Measurements from ENCODE around the gene GOLM1. TPM values are rescaled to one million over a fixed set of nuclear protein-coding genes. Genes with fewer than 3 reads are reported as not detected.

The GOLM1 gene
- total RNA-seq, 3 donors from 2014 or later: 17.1 to 45.6 (median 41.0) TPM

DNA sequence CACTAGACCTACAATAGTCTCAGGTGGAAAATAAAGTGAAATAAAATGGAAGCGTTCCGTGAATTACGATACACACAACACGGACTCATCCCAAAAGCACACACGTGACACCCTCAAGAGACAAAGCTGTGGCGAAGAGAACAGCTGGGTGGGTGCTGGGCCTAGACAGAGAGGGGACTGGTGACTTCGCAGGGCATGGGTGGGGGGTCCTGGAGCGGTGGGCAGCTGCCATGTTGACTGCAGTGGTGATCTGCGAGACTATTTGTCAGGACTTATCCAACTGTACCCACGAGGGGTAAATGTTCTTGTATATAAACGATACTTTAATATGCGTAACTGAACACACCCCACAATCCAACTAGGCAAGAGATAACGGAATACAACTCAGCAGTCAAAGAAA lies 52.0 kb downstream of the GOLM1 start:
- Histone ChIP-seq H3K27me3 (no peaks in the 10 kb centered on the region), H3K4me1 (no peaks in the 10 kb centered on the region), H3K4me3 (no peak overlapping the region), H3K27ac (no peak overlapping the region), H3K9me3 (no peaks in the 10 kb centered on the region), H3K36me3 (no peaks in the 10 kb centered on the region)
- TF ChIP-seq POLR2A (IDR thresholded peaks at IDR 0.05) (no peak), POLR2AphosphoS5 (IDR thresholded peaks at IDR 0.05) (no peak)
- TF ChIP-seq, protein P1, sequence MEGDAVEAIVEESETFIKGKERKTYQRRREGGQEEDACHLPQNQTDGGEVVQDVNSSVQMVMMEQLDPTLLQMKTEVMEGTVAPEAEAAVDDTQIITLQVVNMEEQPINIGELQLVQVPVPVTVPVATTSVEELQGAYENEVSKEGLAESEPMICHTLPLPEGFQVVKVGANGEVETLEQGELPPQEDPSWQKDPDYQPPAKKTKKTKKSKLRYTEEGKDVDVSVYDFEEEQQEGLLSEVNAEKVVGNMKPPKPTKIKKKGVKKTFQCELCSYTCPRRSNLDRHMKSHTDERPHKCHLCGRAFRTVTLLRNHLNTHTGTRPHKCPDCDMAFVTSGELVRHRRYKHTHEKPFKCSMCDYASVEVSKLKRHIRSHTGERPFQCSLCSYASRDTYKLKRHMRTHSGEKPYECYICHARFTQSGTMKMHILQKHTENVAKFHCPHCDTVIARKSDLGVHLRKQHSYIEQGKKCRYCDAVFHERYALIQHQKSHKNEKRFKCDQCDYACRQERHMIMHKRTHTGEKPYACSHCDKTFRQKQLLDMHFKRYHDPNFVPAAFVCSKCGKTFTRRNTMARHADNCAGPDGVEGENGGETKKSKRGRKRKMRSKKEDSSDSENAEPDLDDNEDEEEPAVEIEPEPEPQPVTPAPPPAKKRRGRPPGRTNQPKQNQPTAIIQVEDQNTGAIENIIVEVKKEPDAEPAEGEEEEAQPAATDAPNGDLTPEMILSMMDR (IDR thresholded peaks at IDR 0.05): no peak
- no peak for DNase-seq (ENCODE audit: low spot score in 2 of 2)
- intact Hi-C loops (cut with DNase I; ENCODE audit: low total_unique reads): no loop called here

DNA sequence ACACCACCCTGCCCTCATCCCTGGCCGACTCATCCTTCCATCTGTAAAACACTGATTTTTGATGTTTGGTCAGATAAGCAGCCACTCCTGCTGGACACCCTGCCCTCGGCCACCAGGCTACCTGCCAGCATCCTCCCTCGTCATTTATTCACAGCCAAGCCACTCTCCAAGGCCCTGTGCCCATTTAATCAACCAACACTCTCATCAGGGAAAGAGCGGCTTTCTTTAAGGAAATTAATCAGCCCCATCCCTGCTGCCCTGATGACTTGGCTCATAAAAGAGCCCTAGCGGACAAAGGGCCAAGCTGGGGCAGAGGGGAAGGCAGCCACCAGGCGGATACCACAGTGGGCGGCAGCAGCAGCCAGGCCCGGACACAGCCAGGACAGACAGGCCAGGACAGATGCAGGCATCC lies 52.4 kb downstream of the GOLM1 start:
- H3K9me3 ChIP-seq: no peaks in the 10 kb centered on the region
- intact Hi-C loops (cut with DNase I; ENCODE audit: low total_unique reads): no loop called here
- no peak for DNase-seq (ENCODE audit: low spot score in 2 of 2)
- no peak overlapping the region for H3K27ac ChIP-seq
- H3K27me3 ChIP-seq: no peaks in the 10 kb centered on the region
- no peak overlapping the region for H3K4me3 ChIP-seq
- TF ChIP-seq, protein P1 (IDR thresholded peaks at IDR 0.05): no peak
- TF ChIP-seq POLR2A (IDR thresholded peaks at IDR 0.05) (no peak), POLR2AphosphoS5 (IDR thresholded peaks at IDR 0.05) (no peak)
- no peaks in the 10 kb centered on the region for H3K4me1 ChIP-seq
- H3K36me3 ChIP-seq: no peaks in the 10 kb centered on the region

- no peaks in the 10 kb centered on the region for H3K36me3 ChIP-seq
- no peaks in the 10 kb centered on the region for H3K9me3 ChIP-seq
- intact Hi-C loops (cut with DNase I; ENCODE audit: low total_unique reads): no loop called here
- no peak overlapping the region for H3K27ac ChIP-seq
- DNase-seq (ENCODE audit: low spot score in 2 of 2): no peak
- TF ChIP-seq POLR2A (IDR thresholded peaks at IDR 0.05): no peak
- TF ChIP-seq, protein P1 (IDR thresholded peaks at IDR 0.05): no peak
- TF ChIP-seq POLR2AphosphoS5 (IDR thresholded peaks at IDR 0.05): no peak
- no peaks in the 10 kb centered on the region for H3K27me3 ChIP-seq
- no peak overlapping the region for H3K4me3 ChIP-seq
- no peaks in the 10 kb centered on the region for H3K4me1 ChIP-seq
Observed at GRCh38 chr9:86046071-86046636, 53.2 kb downstream of the GOLM1 start.

DNA sequence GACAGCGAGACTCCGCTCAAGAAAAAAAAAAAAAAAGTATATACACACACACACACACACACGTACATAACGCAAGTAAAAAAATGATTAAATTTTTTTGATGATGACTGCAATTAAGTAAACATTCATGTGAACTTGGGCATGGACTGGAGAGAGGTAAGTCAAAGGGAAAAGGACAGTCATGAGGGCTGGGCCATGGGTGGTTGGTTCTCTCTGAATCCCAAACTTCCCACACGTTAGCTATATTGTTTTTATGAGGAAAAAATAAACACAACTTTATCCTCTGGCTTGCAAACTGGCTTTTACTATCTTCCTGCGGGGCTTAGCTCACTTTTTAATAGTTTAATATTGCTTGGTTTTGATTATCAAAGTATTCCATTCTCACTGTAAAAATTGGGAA lies 53.7 kb downstream of the GOLM1 start:
- H3K36me3 ChIP-seq: no peaks in the 10 kb centered on the region
- intact Hi-C loops (cut with DNase I; ENCODE audit: low total_unique reads): no loop called here

GRCh38 chr9:86043999-86044398 lies 55.4 kb downstream of the GOLM1 start:
- TF ChIP-seq POLR2A (IDR thresholded peaks at IDR 0.05) (no peak), POLR2AphosphoS5 (IDR thresholded peaks at IDR 0.05) (no peak)
- TF ChIP-seq, protein P1 (IDR thresholded peaks at IDR 0.05): no peak
- Histone ChIP-seq H3K36me3 (no peaks in the 10 kb centered on the region), H3K4me1 (no peaks in the 10 kb centered on the region), H3K27me3 (no peaks in the 10 kb centered on the region), H3K9me3 (no peaks in the 10 kb centered on the region), H3K4me3 (no peak overlapping the region), H3K27ac (no peak overlapping the region)
- DNase-seq (ENCODE audit: low spot score in 2 of 2): no peak
- intact Hi-C loops (cut with DNase I; ENCODE audit: low total_unique reads): no loop called here

More for the DNA sequence above, 53.7 kb downstream of the GOLM1 start:
- H3K9me3 ChIP-seq: no peaks in the 10 kb centered on the region
- no peak overlapping the region for H3K4me3 ChIP-seq
- TF ChIP-seq, protein P1 (IDR thresholded peaks at IDR 0.05): no peak
- TF ChIP-seq POLR2A (IDR thresholded peaks at IDR 0.05): no peak
- TF ChIP-seq POLR2AphosphoS5 (IDR thresholded peaks at IDR 0.05): no peak
- no peaks in the 10 kb centered on the region for H3K27me3 ChIP-seq
- no peak overlapping the region for H3K27ac ChIP-seq
- no peaks in the 10 kb centered on the region for H3K4me1 ChIP-seq
- DNase-seq (ENCODE audit: low spot score in 2 of 2): no peak
